ENCODE data around the gene UBA1. TPM values are rescaled to one million over a fixed set of nuclear protein-coding genes. Genes with fewer than 3 reads are reported as not detected.

Gene UBA1
- total and polyA plus RNA-seq, 7 donors = 72.7 to 126 (median 81.1) TPM

DNA sequence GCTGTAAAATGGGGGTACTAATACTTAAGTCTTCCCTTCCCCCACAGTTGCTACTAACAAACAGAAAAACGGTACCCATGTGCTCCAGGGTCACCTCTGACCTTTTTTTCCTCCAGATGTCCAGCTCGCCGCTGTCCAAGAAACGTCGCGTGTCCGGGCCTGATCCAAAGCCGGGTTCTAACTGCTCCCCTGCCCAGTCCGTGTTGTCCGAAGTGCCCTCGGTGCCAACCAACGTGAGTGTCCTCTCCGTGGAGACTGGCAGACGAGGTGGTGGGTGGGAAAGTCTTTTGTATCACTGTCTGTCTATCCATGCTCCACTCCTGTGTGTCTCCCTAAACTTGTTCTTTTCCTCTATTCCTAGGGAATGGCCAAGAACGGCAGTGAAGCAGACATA lies 5.1 kb downstream of the UBA1 start:
- peak overlapping the region in 1 of 4 donors; percentile 62 for H3K27ac ChIP-seq
- H3K4me3 ChIP-seq = no peak overlapping the region
- WGBS, 2 donors = 83 to 85% methylated on average over 15 of the region's 15 CpGs
- intact Hi-C loops (cut with DNase I) = no loop called here
- H3K27me3 ChIP-seq = no peaks in the 10 kb centered on the region
- no peak for DNase-seq
- peaks cover 37 to 52% (median 50%) of the 10 kb centered on the region in 4 donors for H3K36me3 ChIP-seq
- TF ChIP-seq, protein P1, sequence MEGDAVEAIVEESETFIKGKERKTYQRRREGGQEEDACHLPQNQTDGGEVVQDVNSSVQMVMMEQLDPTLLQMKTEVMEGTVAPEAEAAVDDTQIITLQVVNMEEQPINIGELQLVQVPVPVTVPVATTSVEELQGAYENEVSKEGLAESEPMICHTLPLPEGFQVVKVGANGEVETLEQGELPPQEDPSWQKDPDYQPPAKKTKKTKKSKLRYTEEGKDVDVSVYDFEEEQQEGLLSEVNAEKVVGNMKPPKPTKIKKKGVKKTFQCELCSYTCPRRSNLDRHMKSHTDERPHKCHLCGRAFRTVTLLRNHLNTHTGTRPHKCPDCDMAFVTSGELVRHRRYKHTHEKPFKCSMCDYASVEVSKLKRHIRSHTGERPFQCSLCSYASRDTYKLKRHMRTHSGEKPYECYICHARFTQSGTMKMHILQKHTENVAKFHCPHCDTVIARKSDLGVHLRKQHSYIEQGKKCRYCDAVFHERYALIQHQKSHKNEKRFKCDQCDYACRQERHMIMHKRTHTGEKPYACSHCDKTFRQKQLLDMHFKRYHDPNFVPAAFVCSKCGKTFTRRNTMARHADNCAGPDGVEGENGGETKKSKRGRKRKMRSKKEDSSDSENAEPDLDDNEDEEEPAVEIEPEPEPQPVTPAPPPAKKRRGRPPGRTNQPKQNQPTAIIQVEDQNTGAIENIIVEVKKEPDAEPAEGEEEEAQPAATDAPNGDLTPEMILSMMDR (IDR thresholded peaks at IDR 0.05) = no peak
- no peak for TF ChIP-seq POLR2A (IDR thresholded peaks at IDR 0.05)
- no peak for TF ChIP-seq EP300 (IDR thresholded peaks at IDR 0.05)
- no peaks in the 10 kb centered on the region for H3K9me3 ChIP-seq
- H3K4me1 ChIP-seq = peaks cover 0 to 51% (median 36%) of the 10 kb centered on the region in 4 donors

DNA sequence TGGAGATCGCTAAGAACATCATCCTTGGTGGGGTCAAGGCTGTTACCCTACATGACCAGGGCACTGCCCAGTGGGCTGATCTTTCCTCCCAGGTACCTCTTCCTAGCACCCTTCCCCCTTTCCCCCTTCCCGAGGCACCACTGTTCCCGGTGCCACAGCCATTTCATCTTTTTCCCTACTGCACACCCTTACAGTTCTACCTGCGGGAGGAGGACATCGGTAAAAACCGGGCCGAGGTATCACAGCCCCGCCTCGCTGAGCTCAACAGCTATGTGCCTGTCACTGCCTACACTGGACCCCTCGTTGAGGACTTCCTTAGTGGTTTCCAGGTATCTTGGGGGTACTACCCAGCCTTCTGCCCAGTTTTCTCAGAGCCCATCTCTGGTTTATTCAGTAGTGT lies 5.7 kb downstream of the UBA1 start:
- peak overlapping the region in 1 of 4 donors; percentile 62 for H3K27ac ChIP-seq
- no peak for DNase-seq
- no peaks in the 10 kb centered on the region for H3K27me3 ChIP-seq
- H3K9me3 ChIP-seq = no peaks in the 10 kb centered on the region
- H3K4me1 ChIP-seq = peaks cover 0 to 49% (median 36%) of the 10 kb centered on the region in 4 donors
- 89 to 94% methylated on average over 10 of the region's 10 CpGs for WGBS, 2 donors
- H3K36me3 ChIP-seq = peaks cover 37 to 55% (median 50%) of the 10 kb centered on the region in 4 donors
- TF ChIP-seq POLR2A (IDR thresholded peaks at IDR 0.05) = no peak
- TF ChIP-seq POLR2AphosphoS5 (IDR thresholded peaks at IDR 0.05) = no peak
- TF ChIP-seq, protein P1 (IDR thresholded peaks at IDR 0.05) = no peak
- no peak for TF ChIP-seq EP300 (IDR thresholded peaks at IDR 0.05)
- intact Hi-C loops (cut with DNase I) = no loop called here
- H3K4me3 ChIP-seq = no peak overlapping the region

DNA sequence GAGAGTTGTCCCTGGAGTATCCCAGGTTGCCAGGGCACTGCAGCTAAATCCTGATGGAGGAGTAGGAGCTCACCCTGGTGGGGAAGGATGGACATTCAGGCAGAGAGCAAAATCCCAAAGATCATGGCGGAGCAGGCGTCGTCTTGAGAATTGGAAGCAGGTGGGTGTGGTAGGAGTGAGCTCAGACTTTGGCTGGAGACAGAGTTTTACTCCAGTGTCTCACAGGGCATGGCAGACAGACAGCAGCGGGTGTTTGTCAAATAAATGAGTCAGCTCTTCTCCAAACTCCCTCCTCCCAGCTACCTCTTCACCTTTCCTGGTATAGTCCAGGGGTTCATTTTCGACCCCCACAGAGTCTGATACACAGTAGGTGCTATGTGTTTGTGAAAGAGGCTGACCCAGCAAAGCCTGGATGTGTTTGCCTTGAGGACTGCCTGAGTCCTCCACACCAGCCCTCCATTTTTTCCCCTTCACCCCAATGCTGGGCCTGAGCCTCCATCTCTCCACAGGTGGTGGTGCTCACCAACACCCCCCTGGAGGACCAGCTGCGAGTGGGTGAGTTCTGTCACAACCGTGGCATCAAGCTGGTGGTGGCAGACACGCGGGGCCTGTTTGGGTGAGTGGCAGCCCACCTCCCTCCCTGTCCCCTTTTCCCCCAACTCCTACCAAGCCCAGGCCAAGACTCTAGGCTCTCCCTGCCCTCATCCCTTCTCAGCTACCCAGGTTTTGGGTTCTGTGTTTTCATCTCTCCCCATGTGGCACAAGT lies 6.9 kb downstream of the UBA1 start:
- H3K27ac ChIP-seq = peak overlapping the region in 2 of 4 donors; percentile 31 to 62
- no peak overlapping the region for H3K4me3 ChIP-seq
- H3K27me3 ChIP-seq = no peaks in the 10 kb centered on the region
- intact Hi-C loops (cut with DNase I) = no loop called here
- no peak for DNase-seq
- TF ChIP-seq EP300 (IDR thresholded peaks at IDR 0.05) = no peak
- TF ChIP-seq, protein P1 (IDR thresholded peaks at IDR 0.05) = no peak
- no peak for TF ChIP-seq POLR2AphosphoS5 (IDR thresholded peaks at IDR 0.05)
- peaks cover 0 to 36% (median 26%) of the 10 kb centered on the region in 4 donors for H3K4me1 ChIP-seq
- H3K36me3 ChIP-seq = peaks cover 37 to 68% (median 56%) of the 10 kb centered on the region in 4 donors
- WGBS, 2 donors = 44 to 75% methylated on average over 9 of the region's 9 CpGs
- no peaks in the 10 kb centered on the region for H3K9me3 ChIP-seq

DNA sequence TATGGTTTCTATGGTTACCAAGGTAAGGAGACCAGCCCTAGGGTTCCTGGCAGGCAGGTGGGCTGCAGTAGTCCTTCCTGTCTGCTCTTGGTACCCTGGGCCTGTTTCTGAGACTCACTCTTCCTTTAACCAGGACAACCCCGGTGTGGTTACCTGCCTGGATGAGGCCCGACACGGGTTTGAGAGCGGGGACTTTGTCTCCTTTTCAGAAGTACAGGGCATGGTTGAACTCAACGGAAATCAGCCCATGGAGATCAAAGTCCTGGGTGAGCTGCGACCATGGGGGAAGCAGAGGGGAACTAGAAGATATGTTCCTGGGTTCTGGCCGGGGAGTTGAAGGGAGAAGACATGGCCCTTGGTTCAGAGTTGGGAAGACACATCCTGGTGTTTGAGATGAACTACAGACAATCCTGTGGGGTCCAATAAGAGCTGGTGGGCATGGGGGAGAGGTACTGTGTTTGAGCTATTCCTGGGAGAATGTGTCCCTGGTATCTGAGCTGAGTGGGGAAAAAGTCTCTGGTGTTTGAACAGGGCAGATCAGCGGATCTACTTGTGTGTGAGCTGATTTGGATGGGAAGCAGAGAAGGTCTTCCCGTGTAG lies 7.8 kb downstream of the UBA1 start:
- no peak for DNase-seq
- peak overlapping the region in 1 of 4 donors; percentile 62 for H3K27ac ChIP-seq
- H3K4me3 ChIP-seq = no peak overlapping the region
- peaks cover 43 to 76% (median 63%) of the 10 kb centered on the region in 4 donors for H3K36me3 ChIP-seq
- 70 to 85% methylated on average over 9 of the region's 9 CpGs for WGBS, 2 donors
- no peaks in the 10 kb centered on the region for H3K9me3 ChIP-seq
- TF ChIP-seq POLR2AphosphoS5 (IDR thresholded peaks at IDR 0.05) = no peak
- no peaks in the 10 kb centered on the region for H3K27me3 ChIP-seq
- intact Hi-C loops (cut with DNase I) = no loop called here
- peaks cover 0 to 27% (median 17%) of the 10 kb centered on the region in 4 donors for H3K4me1 ChIP-seq

DNA sequence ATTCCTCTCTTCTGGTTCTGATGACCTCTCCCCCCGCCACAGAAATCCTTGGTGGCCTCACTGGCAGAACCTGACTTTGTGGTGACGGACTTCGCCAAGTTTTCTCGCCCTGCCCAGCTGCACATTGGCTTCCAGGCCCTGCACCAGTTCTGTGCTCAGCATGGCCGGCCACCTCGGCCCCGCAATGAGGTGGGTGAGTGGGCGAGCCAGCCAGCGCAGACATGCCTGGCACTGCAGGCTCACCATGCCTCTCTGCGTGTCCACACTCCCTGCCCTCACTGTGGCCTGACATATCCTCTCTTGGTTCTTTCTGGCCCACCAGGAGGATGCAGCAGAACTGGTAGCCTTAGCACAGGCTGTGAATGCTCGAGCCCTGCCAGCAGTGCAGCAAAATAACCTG lies 8.7 kb downstream of the UBA1 start:
- peaks cover 0 to 19% (median 8%) of the 10 kb centered on the region in 4 donors for H3K4me1 ChIP-seq
- no peaks in the 10 kb centered on the region for H3K27me3 ChIP-seq
- no peak overlapping the region for H3K27ac ChIP-seq
- no peak overlapping the region for H3K4me3 ChIP-seq
- no peak for DNase-seq
- intact Hi-C loops (cut with DNase I) = no loop called here
- no peak for TF ChIP-seq POLR2AphosphoS5 (IDR thresholded peaks at IDR 0.05)
- no peak for TF ChIP-seq POLR2A (IDR thresholded peaks at IDR 0.05)
- H3K9me3 ChIP-seq = no peaks in the 10 kb centered on the region
- 97 to 98% methylated on average over 11 of the region's 11 CpGs for WGBS, 2 donors
- H3K36me3 ChIP-seq = peaks cover 43 to 84% (median 67%) of the 10 kb centered on the region in 4 donors
